HG02852 (cell line): ENCODE measurements around the gene HTRA1.

Source experiments
- ATAC-seq: cut with Tn5 transposase; IDR thresholded peaks from one replicate; pipeline ENCODE4 v1.9.1; 2021; ENCODE audit warnings: mild to moderate bottlenecking, moderate library complexity; ENCODE audit not compliant: unreplicated experiment

Gene HTRA1

GRCh38 chr10:122514045-122514840 is 52.9 kb downstream of the HTRA1 start:
- no peak for ATAC-seq

- ATAC-seq = no peak
Measured at GRCh38 chr10:122515022-122515424, 53.7 kb downstream of the HTRA1 start.

- peak; percentile 83 for ATAC-seq
Measured at GRCh38 chr10:122515588-122516231, 54.4 kb downstream of the HTRA1 start.

- no peak for ATAC-seq
Measured at GRCh38 chr10:122516734-122517133, 55.4 kb downstream of the HTRA1 start.

- ATAC-seq = no peak
Measured at GRCh38 chr10:122519144-122519543, 57.8 kb downstream of the HTRA1 start.

GRCh38 chr10:122519873-122520272 is 58.5 kb downstream of the HTRA1 start:
- ATAC-seq = no peak

- no peak for ATAC-seq
Measured at GRCh38 chr10:122521011-122521410, 59.7 kb downstream of the HTRA1 start.

- no peak for ATAC-seq
Measured at GRCh38 chr10:122524811-122525210, 63.5 kb downstream of the HTRA1 start.

GRCh38 chr10:122525788-122526187 is 64.4 kb downstream of the HTRA1 start:
- no peak for ATAC-seq

- ATAC-seq = no peak
Measured at GRCh38 chr10:122526892-122527291, 65.5 kb downstream of the HTRA1 start.

- no peak for ATAC-seq
Measured at GRCh38 chr10:122530177-122530576, 68.8 kb downstream of the HTRA1 start.

- ATAC-seq = no peak
Measured at GRCh38 chr10:122531261-122531660, 69.9 kb downstream of the HTRA1 start.

- ATAC-seq = no peak
Measured at GRCh38 chr10:122531939-122532338, 70.6 kb downstream of the HTRA1 start.

GRCh38 chr10:122532601-122533296 is 71.4 kb downstream of the HTRA1 start:
- no peak for ATAC-seq

- no peak for ATAC-seq
Measured at GRCh38 chr10:122537545-122537944, 76.2 kb downstream of the HTRA1 start.

GRCh38 chr10:122541541-122542002 is 80.2 kb downstream of the HTRA1 start:
- no peak for ATAC-seq

GRCh38 chr10:122543676-122544445 is 82.5 kb downstream of the HTRA1 start:
- no peak for ATAC-seq

- ATAC-seq = no peak
Measured at GRCh38 chr10:122544493-122544892, 83.1 kb downstream of the HTRA1 start.

- no peak for ATAC-seq
Measured at GRCh38 chr10:122546242-122546641, 84.9 kb downstream of the HTRA1 start.

- ATAC-seq = no peak
Measured at GRCh38 chr10:122548407-122549085, 87.2 kb downstream of the HTRA1 start.
